A549 (cell line): ENCODE data around the gene TCP11L1. TPM values are rescaled to one million over a fixed set of nuclear protein-coding genes. Genes with fewer than 3 reads are reported as not detected.

ENCODE experiments used
- ATAC-seq, 2 experiments: fragments of 200-7000 bp in 1 of 2; fragments of >200 bp in 1 of 2; cut with Nextera tagmentation in 1 of 2; cut with Tn5 transposase in 1 of 2; 3 replicates each; pipeline versions ENCODE4 v1.8.0 to v1.9.1; 2018 to 2020; ENCODE audit warnings: mild to moderate bottlenecking in 1 of 2, moderate library complexity in 1 of 2
- CTCF ChIA-PET: fragments of 300-600 bp; sonication (Branson Sonifier 250); formaldehyde crosslinking; extraction: SDS; loops from one replicate; lab custom pipeline; 2021; ENCODE audit warnings: antibody characterized with exemption, inconsistent platforms; lab: Yijun Ruan, JAX
- POLR2A ChIA-PET: fragments of 350-600 bp; formaldehyde crosslinking; extraction: SDS; loops from one replicate; lab custom pipeline; 2021; ENCODE audit warnings: antibody characterized with exemption, inconsistent platforms; lab: Yijun Ruan, JAX
- DNase-seq, 2 experiments: peaks; one replicate each; pipeline versions ENCODE4 v3.0.0 to v3.0.0-alpha.2; 2011 to 2016; ENCODE audit warnings: low read depth in 1 of 2, low spot score in 1 of 2
- FAIRE-seq: peaks from 2 replicates; lab custom pipeline; 2011; peaks lifted over from hg19 to GRCh38; lab: Jason Lieb, UNC
- H3K27ac ChIP-seq, 2 experiments: fragments of >200 bp; sonication (Bioruptor Twin); formaldehyde crosslinking; 3 replicates each; pipeline ENCODE4 v1.5.1; 2016 to 2017
- H3K4me1 ChIP-seq: fragments of >200 bp; sonication (Bioruptor Twin); formaldehyde crosslinking; 3 replicates; pipeline ENCODE4 v1.6.1; 2016
- H3K4me2 ChIP-seq: fragments of >200 bp; sonication (Bioruptor Twin); formaldehyde crosslinking; 3 replicates; pipeline ENCODE4 v1.6.1; 2016
- H3K4me3 ChIP-seq: fragments of >200 bp; sonication (Bioruptor Twin); formaldehyde crosslinking; 3 replicates; pipeline ENCODE4 v1.5.1; 2016
- H3K9me3 ChIP-seq: fragments of >200 bp; sonication (Bioruptor Twin); formaldehyde crosslinking; 3 replicates; pipeline ENCODE4 v1.6.1; 2016
- BCL3 ChIP-seq: fragments of >200 bp; sonication (Bioruptor Twin); formaldehyde crosslinking; IDR thresholded peaks from 3 replicates; pipeline ENCODE4 v1.6.1; 2016
- CBX2 ChIP-seq: fragments of 200-600 bp; sonication (generic); IDR thresholded peaks from 2 replicates; pipeline ENCODE4 v1.6.1; 2016; ENCODE audit warnings: low read depth, mild to moderate bottlenecking, borderline replicate concordance
- CBX8 ChIP-seq: fragments of 200-600 bp; sonication (generic); IDR thresholded peaks from 2 replicates; pipeline ENCODE4 v1.6.1; 2016
- CEBPB ChIP-seq, 2 experiments: fragments of >200 bp in 1 of 2; sonication (Bioruptor Twin) in 1 of 2; formaldehyde crosslinking in 1 of 2; IDR thresholded peaks; 2 replicates each; pipeline ENCODE4 v1.6.1; 2012 to 2016
- CHD4 ChIP-seq: fragments of 200-600 bp; sonication (generic); IDR thresholded peaks from 2 replicates; pipeline ENCODE4 v1.6.1; 2016; ENCODE audit warnings: antibody characterized with exemption, mild to moderate bottlenecking, borderline replicate concordance
- CTCF ChIP-seq: fragments of >200 bp; sonication (Bioruptor Twin); formaldehyde crosslinking; IDR thresholded peaks from 3 replicates; pipeline ENCODE4 v1.5.1; 2016
- EHF ChIP-seq: fragments of 250-450 bp; sonication (Bioruptor Pico); IDR thresholded peaks from 2 replicates; pipeline ENCODE4 v1.5.0; 2020; ENCODE audit warnings: mild to moderate bottlenecking
- EP300 ChIP-seq, 2 experiments: fragments of >200 bp; sonication (Bioruptor Twin); formaldehyde crosslinking; IDR thresholded peaks; 2 replicates in 1 of 2; 3 replicates in 1 of 2; pipeline ENCODE4 v1.6.1; 2016 to 2017
- ESRRA ChIP-seq: fragments of 150-350 bp; IDR thresholded peaks from 2 replicates; pipeline ENCODE4 v1.6.1; 2014; ENCODE audit warnings: mild to moderate bottlenecking, low read length, borderline replicate concordance
- GATA3 ChIP-seq: IDR thresholded peaks from 2 replicates; pipeline ENCODE4 v1.6.1; 2012; ENCODE audit warnings: borderline replicate concordance
- HES2 ChIP-seq: fragments of >200 bp; sonication (Bioruptor Twin); formaldehyde crosslinking; IDR thresholded peaks from 2 replicates; pipeline ENCODE4 v1.6.1; 2016
- HEYL ChIP-seq: fragments of 250-450 bp; sonication (Bioruptor Pico); IDR thresholded peaks from 2 replicates; pipeline ENCODE4 v1.8.0; 2021; ENCODE audit warnings: mild to moderate bottlenecking, moderate library complexity
- HOXA7 ChIP-seq: fragments of 250-450 bp; sonication (Bioruptor Pico); IDR thresholded peaks from 2 replicates; pipeline ENCODE4 v1.5.0; 2020; ENCODE audit warnings: mild to moderate bottlenecking, moderate library complexity
- JUN ChIP-seq, 2 experiments: fragments of >200 bp; sonication (Bioruptor Twin); formaldehyde crosslinking; IDR thresholded peaks; 2 replicates in 1 of 2; 3 replicates in 1 of 2; pipeline ENCODE4 v1.6.1; 2016 to 2017
- JUNB ChIP-seq: fragments of >200 bp; sonication (Bioruptor Twin); formaldehyde crosslinking; IDR thresholded peaks from 2 replicates; pipeline ENCODE4 v1.6.1; 2016
- MAFK ChIP-seq: fragments of 450-650 bp; IDR thresholded peaks from 2 replicates; pipeline ENCODE4 v1.6.1; 2014; ENCODE audit not compliant: partially characterized antibody
- NFE2L2 ChIP-seq: fragments of 150-350 bp; conservative IDR thresholded peaks from 2 replicates; pipeline ENCODE4 v1.6.1; 2014; ENCODE audit warnings: low read length
- NPAS2 ChIP-seq: fragments of 250-450 bp; sonication (Bioruptor Pico); IDR thresholded peaks from 2 replicates; pipeline ENCODE4 v1.8.0; 2022; ENCODE audit warnings: mild to moderate bottlenecking, moderate library complexity, borderline replicate concordance
- NR3C1 ChIP-seq: fragments of >200 bp; sonication (Bioruptor Twin); formaldehyde crosslinking; IDR thresholded peaks from 3 replicates; pipeline ENCODE4 v1.6.1; 2017
- PHF8 ChIP-seq: fragments of 200-600 bp; sonication (generic); IDR thresholded peaks from 2 replicates; pipeline ENCODE4 v1.6.1; 2016; ENCODE audit warnings: low read depth, mild to moderate bottlenecking, antibody characterized with exemption, moderate library complexity, borderline replicate concordance
- POLR2A ChIP-seq: IDR thresholded peaks from 2 replicates; pipeline ENCODE4 v1.6.1; 2012; ENCODE audit warnings: mild to moderate bottlenecking, low read length
- POLR2AphosphoS2 ChIP-seq: conservative IDR thresholded peaks from 2 replicates; pipeline ENCODE4 v1.6.1; 2012; ENCODE audit warnings: low read length, improper control_type of control experiment, inconsistent platforms
- RAD21 ChIP-seq, 2 experiments: fragments of >200 bp in 1 of 2; sonication (Bioruptor Twin) in 1 of 2; formaldehyde crosslinking in 1 of 2; IDR thresholded peaks in 1 of 2; conservative IDR thresholded peaks in 1 of 2; 2 replicates in 1 of 2; 3 replicates in 1 of 2; pipeline ENCODE4 v1.6.1; 2012 to 2018; ENCODE audit warnings: inconsistent platforms in 1 of 2
- RARB ChIP-seq: fragments of 250-450 bp; sonication (Bioruptor Pico); IDR thresholded peaks from 2 replicates; pipeline ENCODE4 v1.8.0; 2021; ENCODE audit warnings: mild to moderate bottlenecking, moderate library complexity
- RNF2 ChIP-seq: fragments of 200-600 bp; sonication (generic); IDR thresholded peaks from 2 replicates; pipeline ENCODE4 v1.6.1; 2016; ENCODE audit warnings: low read depth, mild to moderate bottlenecking, antibody characterized with exemption, moderate library complexity, borderline replicate concordance
- SMC3 ChIP-seq: fragments of >200 bp; sonication (Bioruptor Twin); formaldehyde crosslinking; IDR thresholded peaks from 3 replicates; pipeline ENCODE4 v1.6.1; 2018; ENCODE audit warnings: inconsistent platforms
- SREBF2 ChIP-seq: fragments of 450-650 bp; IDR thresholded peaks from 2 replicates; pipeline ENCODE4 v1.6.1; 2014; ENCODE audit warnings: mild to moderate bottlenecking, moderate library complexity
- TFCP2L1 ChIP-seq: fragments of 250-450 bp; sonication (Bioruptor Pico); IDR thresholded peaks from 2 replicates; pipeline ENCODE4 v1.5.0; 2021; ENCODE audit warnings: mild to moderate bottlenecking
- ZC3H11A ChIP-seq: fragments of 450-650 bp; IDR thresholded peaks from 2 replicates; pipeline ENCODE4 v1.6.1; 2014; ENCODE audit warnings: antibody characterized with exemption, mild to moderate bottlenecking
- ZFP36 ChIP-seq: fragments of 450-650 bp; IDR thresholded peaks from 2 replicates; pipeline ENCODE4 v1.6.1; 2014; ENCODE audit warnings: borderline replicate concordance; ENCODE audit not compliant: partially characterized antibody
- ZNF302 ChIP-seq: fragments of 250-450 bp; sonication (Bioruptor Pico); IDR thresholded peaks from 2 replicates; pipeline ENCODE4 v1.9.0; 2021; ENCODE audit warnings: inconsistent platforms, mild to moderate bottlenecking, moderate library complexity
- WGBS: methylation state at CpG from one replicate; pipeline ENCODE4 v1.1.6; 2017; ENCODE audit errors: missing lambda C conversion rate; 5-methylcytosine and 5-hydroxymethylcytosine counted together
- polyA minus RNA-seq: library from RNA; depleted of rRNA, polyadenylated mRNA; stranded (reverse); fragments of >200 nt; gene quantifications from 2 replicates; pipeline ENCODE4 v1.2.3, GENCODE V29; 2011; rRNA and poly(A)+ RNA removed
- polyA plus RNA-seq, 4 experiments: library from polyadenylated mRNA; depleted of rRNA in 3 of 4; stranded (reverse); fragments of >200 nt; fragmentation: RNase III in 1 of 4; extraction: RNeasy Plus Mini Kit Qiagen cat#74134 plus additional on column Dnase treatment in 1 of 4; gene quantifications; 2 replicates in 3 of 4; 3 replicates in 1 of 4; pipeline ENCODE4 v1.2.3, GENCODE V29; 2011 to 2017
- TF ChIP-seq, protein P1 (sequence below): fragments of 200-600 bp; sonication (generic); IDR thresholded peaks from 2 replicates; pipeline ENCODE4 v1.6.1; 2016; ENCODE audit warnings: antibody characterized with exemption, mild to moderate bottlenecking, moderate library complexity
- TF ChIP-seq, protein P2 (sequence below): fragments of 450-650 bp; IDR thresholded peaks from 2 replicates; pipeline ENCODE4 v1.6.1; 2014; ENCODE audit warnings: antibody characterized with exemption

TCP11L1 gene
- 42.1 and 43.0 TPM in 2 replicates for polyA plus RNA-seq (2011; rRNA removed)
- polyA plus RNA-seq (2012; cell fraction: cytosol; rRNA removed) = 12.8 and 14.8 TPM in 2 replicates
- 15.1 and 19.2 TPM in 2 replicates for polyA plus RNA-seq (2012; cell fraction: nucleus; rRNA removed)
- polyA plus RNA-seq (2017; fragmentation: RNase III; extraction: RNeasy Plus Mini Kit Qiagen cat#74134 plus additional on column Dnase treatment) = 23.7 to 30.3 TPM (median 27.7 TPM) in 3 replicates
- polyA minus RNA-seq = 105 and 118 TPM in 2 replicates

DNA sequence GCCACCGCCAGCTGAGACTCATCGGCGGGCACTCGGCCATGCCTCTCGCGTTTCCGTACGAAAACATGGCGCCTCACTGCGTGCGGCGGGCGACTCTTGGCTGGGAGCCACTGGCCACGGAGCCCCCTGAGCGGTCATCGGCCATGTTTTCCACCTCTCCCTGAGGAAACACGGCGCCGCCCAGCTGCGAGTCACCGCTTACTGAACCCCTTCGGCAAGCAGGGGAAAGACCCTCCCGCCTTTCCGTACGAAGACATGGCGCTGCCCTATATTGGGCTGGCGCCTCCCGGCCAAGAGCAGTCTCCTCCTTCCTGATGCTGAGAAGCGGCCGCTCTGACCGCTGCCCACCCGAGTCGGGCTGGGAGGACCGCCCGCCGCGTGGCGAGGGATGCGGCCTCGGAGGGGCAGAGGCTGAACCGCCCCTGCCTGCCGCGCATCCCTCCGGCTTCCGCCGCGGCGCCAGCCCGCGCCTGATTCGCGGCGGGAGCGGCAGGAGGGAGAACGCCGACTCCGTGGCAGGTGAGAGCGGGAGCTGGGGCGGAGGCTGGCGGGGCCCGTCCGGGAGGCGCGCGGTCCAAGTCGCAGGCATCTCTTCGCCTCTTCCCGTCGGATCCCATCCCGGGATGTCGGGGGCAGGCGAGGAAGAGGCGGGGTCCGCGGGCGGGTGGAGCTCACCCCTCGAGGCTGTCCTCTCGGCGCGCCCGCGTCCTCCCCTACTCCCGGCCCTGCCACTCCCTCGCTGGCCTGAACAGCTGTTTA is at the start of gene TCP11L1:
TCP11L1 (plus strand) TSS at position 299 of the 759 bp plus-strand sequence. CDS start 4,202 bp downstream, outside the sequence.
- Histone ChIP-seq H3K4me3 (peak within 1 kb of the TSS; percentile 69), H3K4me2 (peak within 1 kb of the TSS; percentile 74), H3K4me1 (peaks cover 42% of the 10 kb centered on the region), H3K27ac (peak within 1 kb of the TSS; percentile 91 to 96), H3K9me3 (no peaks in the 10 kb centered on the region)
- ATAC-seq (peak; percentile 88 to 89), FAIRE-seq (no peak), DNase-seq (peak; percentile 70 to 96)
- WGBS = 3% methylated on average over 19 of the region's 84 CpGs
- ChIA-PET POLR2A (interaction anchor here (0.6 to 3.2 kb wide), 13 partner anchors 8 to 147 kb away, joined by 3 to 34 read pairs (median 5); partner anchors contain the start of genes DEPDC7 and QSER1), CTCF (interaction anchor here (0.9 to 4.5 kb wide), 8 partner anchors 9 to 44 kb away, joined by 3 to 31 read pairs (median 9); partner anchors contain the start of gene DEPDC7)
- no peak for TF ChIP-seq HEYL (CRISPR knock-in tag)
- TF ChIP-seq SREBF2 = no peak
- TF ChIP-seq TFCP2L1 (CRISPR knock-in tag) = peak; percentile 53; the same call in 1 of the 2 replicates
- TF ChIP-seq, protein P1, sequence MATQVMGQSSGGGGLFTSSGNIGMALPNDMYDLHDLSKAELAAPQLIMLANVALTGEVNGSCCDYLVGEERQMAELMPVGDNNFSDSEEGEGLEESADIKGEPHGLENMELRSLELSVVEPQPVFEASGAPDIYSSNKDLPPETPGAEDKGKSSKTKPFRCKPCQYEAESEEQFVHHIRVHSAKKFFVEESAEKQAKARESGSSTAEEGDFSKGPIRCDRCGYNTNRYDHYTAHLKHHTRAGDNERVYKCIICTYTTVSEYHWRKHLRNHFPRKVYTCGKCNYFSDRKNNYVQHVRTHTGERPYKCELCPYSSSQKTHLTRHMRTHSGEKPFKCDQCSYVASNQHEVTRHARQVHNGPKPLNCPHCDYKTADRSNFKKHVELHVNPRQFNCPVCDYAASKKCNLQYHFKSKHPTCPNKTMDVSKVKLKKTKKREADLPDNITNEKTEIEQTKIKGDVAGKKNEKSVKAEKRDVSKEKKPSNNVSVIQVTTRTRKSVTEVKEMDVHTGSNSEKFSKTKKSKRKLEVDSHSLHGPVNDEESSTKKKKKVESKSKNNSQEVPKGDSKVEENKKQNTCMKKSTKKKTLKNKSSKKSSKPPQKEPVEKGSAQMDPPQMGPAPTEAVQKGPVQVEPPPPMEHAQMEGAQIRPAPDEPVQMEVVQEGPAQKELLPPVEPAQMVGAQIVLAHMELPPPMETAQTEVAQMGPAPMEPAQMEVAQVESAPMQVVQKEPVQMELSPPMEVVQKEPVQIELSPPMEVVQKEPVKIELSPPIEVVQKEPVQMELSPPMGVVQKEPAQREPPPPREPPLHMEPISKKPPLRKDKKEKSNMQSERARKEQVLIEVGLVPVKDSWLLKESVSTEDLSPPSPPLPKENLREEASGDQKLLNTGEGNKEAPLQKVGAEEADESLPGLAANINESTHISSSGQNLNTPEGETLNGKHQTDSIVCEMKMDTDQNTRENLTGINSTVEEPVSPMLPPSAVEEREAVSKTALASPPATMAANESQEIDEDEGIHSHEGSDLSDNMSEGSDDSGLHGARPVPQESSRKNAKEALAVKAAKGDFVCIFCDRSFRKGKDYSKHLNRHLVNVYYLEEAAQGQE = peak; percentile 24
- TF ChIP-seq EP300 (IDR thresholded peaks at IDR 0.05) = no peak
- TF ChIP-seq HES2 = no peak
- TF ChIP-seq EHF = no peak
- no peak for TF ChIP-seq CTCF
- no peak for TF ChIP-seq JUNB
- TF ChIP-seq CEBPB (IDR thresholded peaks at IDR 0.05) = no peak
- TF ChIP-seq CBX2 = no peak
- TF ChIP-seq PHF8 = peak; percentile 84
- peak; percentile 73 to 78 for TF ChIP-seq JUN (IDR thresholded peaks at IDR 0.05)
- TF ChIP-seq RAD21 (conservative IDR thresholded peaks at IDR 0.05 in 1 of 2, IDR thresholded peaks at IDR 0.05 in 1 of 2) = peak in 1 of 2 experiments; percentile 13; a peak in 2 of 5 replicates
- TF ChIP-seq CHD4 = no peak
- TF ChIP-seq RNF2 = no peak
- no peak for TF ChIP-seq ZNF302
- no peak for TF ChIP-seq NPAS2 (CRISPR knock-in tag)
- TF ChIP-seq CBX8 = no peak
- no peak for TF ChIP-seq HOXA7 (CRISPR knock-in tag)
- TF ChIP-seq ZC3H11A = no peak
- TF ChIP-seq, protein P2, sequence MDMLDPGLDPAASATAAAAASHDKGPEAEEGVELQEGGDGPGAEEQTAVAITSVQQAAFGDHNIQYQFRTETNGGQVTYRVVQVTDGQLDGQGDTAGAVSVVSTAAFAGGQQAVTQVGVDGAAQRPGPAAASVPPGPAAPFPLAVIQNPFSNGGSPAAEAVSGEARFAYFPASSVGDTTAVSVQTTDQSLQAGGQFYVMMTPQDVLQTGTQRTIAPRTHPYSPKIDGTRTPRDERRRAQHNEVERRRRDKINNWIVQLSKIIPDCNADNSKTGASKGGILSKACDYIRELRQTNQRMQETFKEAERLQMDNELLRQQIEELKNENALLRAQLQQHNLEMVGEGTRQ = no peak
- TF ChIP-seq POLR2A = peak; percentile 52
- no peak for TF ChIP-seq ZFP36
- TF ChIP-seq GATA3 = no peak
- no peak for TF ChIP-seq RARB (CRISPR knock-in tag)
- peak; percentile 72; the same call in 2 of the 3 replicates for TF ChIP-seq BCL3
- TF ChIP-seq ESRRA = no peak
- 0 out of 3 replicates have a peak, but pooled peaks have one; percentile 5 for TF ChIP-seq SMC3
- TF ChIP-seq NFE2L2 = no peak
- TF ChIP-seq MAFK = no peak
- no peak for TF ChIP-seq NR3C1
- 0 out of 2 replicates have a peak, but pooled peaks have one; percentile 43 for TF ChIP-seq POLR2AphosphoS2
